ENCODE data around the gene ZC3H14. TPM values are rescaled to one million over a fixed set of nuclear protein-coding genes. Genes with fewer than 3 reads are reported as not detected.

ZC3H14 gene
- total RNA-seq, 1 donor from 2014 or later, result 38.7 TPM

GRCh38 chr14:88563845-88564244 lies 1.0 kb downstream of the ZC3H14 start:
- H3K4me3 Mint-ChIP-seq, result peak overlapping the region; percentile 96
- intact Hi-C loops (cut with micrococcal nuclease), result loop anchor here (1.0 to 10.0 kb wide), 16 partner anchors 9 to 1833 kb away; partner anchors contain the start of genes CALM1, EFCAB11, EML5 and GALC
- CTCF ChIA-PET, result no interaction called here
- peaks cover 4% of the 10 kb centered on the region for H3K9me3 Mint-ChIP-seq
- H3K27ac Mint-ChIP-seq, result peak overlapping the region; percentile 61
- peaks cover 4% of the 10 kb centered on the region for H3K27me3 Mint-ChIP-seq
- POLR2A ChIA-PET, result no interaction called here
- TF ChIP-seq CTCF (IDR thresholded peaks at IDR 0.05), result no peak
- no peak for ATAC-seq (ENCODE audit: low read depth)
- H3K36me3 Mint-ChIP-seq (ENCODE audit: low read depth), result peaks cover 26% of the 10 kb centered on the region
- DNase-seq, result no peak
- H3K4me1 Mint-ChIP-seq, result peaks cover 18% of the 10 kb centered on the region

- Mint-ChIP-seq H3K27me3 (peaks cover 3% of the 10 kb centered on the region), H3K9me3 (peaks cover 4% of the 10 kb centered on the region), H3K4me1 (peaks cover 18% of the 10 kb centered on the region), H3K27ac (no peak overlapping the region), H3K36me3 (ENCODE audit: low read depth) (peaks cover 41% of the 10 kb centered on the region), H3K4me3 (no peak overlapping the region)
- ATAC-seq (ENCODE audit: low read depth), result no peak
- CTCF ChIA-PET, result no interaction called here
- DNase-seq, result no peak
- no peak for TF ChIP-seq CTCF (IDR thresholded peaks at IDR 0.05)
- intact Hi-C loops (cut with micrococcal nuclease), result loop anchor here (10.0 kb wide), 1 partner anchor 229 kb away; the partner anchor contains the start of gene EML5
- POLR2A ChIA-PET, result no interaction called here
These were observed 2.6 kb downstream of the ZC3H14 start for GRCh38 chr14:88565427-88565826.

- TF ChIP-seq CTCF (IDR thresholded peaks at IDR 0.05), result no peak
- Mint-ChIP-seq H3K9me3 (peaks cover 4% of the 10 kb centered on the region), H3K4me1 (peaks cover 13% of the 10 kb centered on the region), H3K4me3 (no peak overlapping the region), H3K27me3 (no peaks in the 10 kb centered on the region), H3K27ac (no peak overlapping the region), H3K36me3 (ENCODE audit: low read depth) (peaks cover 58% of the 10 kb centered on the region)
- POLR2A ChIA-PET, result no interaction called here
- intact Hi-C loops (cut with micrococcal nuclease), result loop anchor here (10.0 kb wide), 1 partner anchor 227 kb away; the partner anchor contains the start of gene EML5
- DNase-seq, result no peak
- CTCF ChIA-PET, result no interaction called here
- no peak for ATAC-seq (ENCODE audit: low read depth)
These were observed 5.4 kb downstream of the ZC3H14 start for GRCh38 chr14:88568196-88568595.

DNA sequence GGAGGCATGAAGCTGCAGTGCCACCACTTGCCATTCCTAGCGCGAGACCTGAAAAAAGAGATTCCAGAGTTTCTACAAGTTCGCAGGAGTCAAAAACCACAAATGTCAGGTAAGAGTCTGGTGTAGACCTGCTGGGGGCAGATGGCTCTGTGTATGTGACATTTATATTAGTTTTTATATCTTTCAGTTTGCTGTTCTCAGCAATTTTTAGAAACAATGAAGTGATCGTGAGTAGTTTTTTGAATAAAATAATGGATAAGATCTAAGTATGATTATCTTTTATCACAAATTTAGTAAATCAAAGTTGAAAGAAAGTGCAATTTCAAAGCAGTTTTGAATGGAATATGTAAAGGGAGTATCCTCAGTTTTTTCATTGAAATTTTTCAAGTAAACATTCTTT lies 9.3 kb downstream of the ZC3H14 start:
- CTCF ChIA-PET, result no interaction called here
- H3K9me3 Mint-ChIP-seq, result peaks cover 4% of the 10 kb centered on the region

GRCh38 chr14:88576222-88576621 lies 13.4 kb downstream of the ZC3H14 start:
- peaks cover 85% of the 10 kb centered on the region for H3K36me3 Mint-ChIP-seq (ENCODE audit: low read depth)

More for the DNA sequence above, 9.3 kb downstream of the ZC3H14 start:
- DNase-seq (no peak), ATAC-seq (ENCODE audit: low read depth) (no peak)
- intact Hi-C loops (cut with micrococcal nuclease), result no loop called here
- Mint-ChIP-seq H3K4me3 (no peak overlapping the region), H3K27me3 (no peaks in the 10 kb centered on the region), H3K27ac (no peak overlapping the region), H3K36me3 (ENCODE audit: low read depth) (peaks cover 81% of the 10 kb centered on the region), H3K4me1 (no peaks in the 10 kb centered on the region)
- TF ChIP-seq CTCF (IDR thresholded peaks at IDR 0.05), result no peak
- POLR2A ChIA-PET, result no interaction called here

More at GRCh38 chr14:88576222-88576621, 13.4 kb downstream of the ZC3H14 start:
- H3K27ac Mint-ChIP-seq, result no peak overlapping the region
- H3K4me3 Mint-ChIP-seq, result no peak overlapping the region
- H3K4me1 Mint-ChIP-seq, result no peaks in the 10 kb centered on the region
- intact Hi-C loops (cut with micrococcal nuclease), result no loop called here
- DNase-seq (no peak), ATAC-seq (ENCODE audit: low read depth) (no peak)
- H3K27me3 Mint-ChIP-seq, result no peaks in the 10 kb centered on the region
- TF ChIP-seq CTCF (IDR thresholded peaks at IDR 0.05), result no peak
- POLR2A ChIA-PET, result no interaction called here
- H3K9me3 Mint-ChIP-seq, result no peaks in the 10 kb centered on the region
- CTCF ChIA-PET, result no interaction called here

Measured in activated B cell treated with CpG ODN at 0.5 μM for 24 hours (primary cell).